GM21576 (cell line): Measurements from ENCODE around the gene SLC40A1.

Experiments
- ATAC-seq: cut with Tn5 transposase; IDR thresholded peaks from one replicate; pipeline ENCODE4 v1.9.1; 2021; ENCODE audit warnings: mild to moderate bottlenecking, moderate library complexity; ENCODE audit not compliant: unreplicated experiment

The SLC40A1 gene

GRCh38 chr2:189574793-189575475 lies 5.7 kb downstream of the SLC40A1 start:
- no peak for ATAC-seq

- no peak for ATAC-seq
Observed at GRCh38 chr2:189570570-189571031, 10.0 kb downstream of the SLC40A1 start.

GRCh38 chr2:189569295-189569910 lies 11.2 kb downstream of the SLC40A1 start:
- no peak for ATAC-seq

GRCh38 chr2:189566046-189566445 lies 14.5 kb downstream of the SLC40A1 start:
- no peak for ATAC-seq

GRCh38 chr2:189561371-189562038 lies 19.1 kb downstream of the SLC40A1 start:
- ATAC-seq: no peak

GRCh38 chr2:189560273-189560586 lies 20.4 kb downstream of the SLC40A1 start:
- no peak for ATAC-seq

GRCh38 chr2:189559579-189560272 lies 20.9 kb downstream of the SLC40A1 start:
- ATAC-seq: no peak

GRCh38 chr2:189558516-189559272 lies 21.9 kb downstream of the SLC40A1 start:
- no peak for ATAC-seq

- ATAC-seq: no peak
Observed at GRCh38 chr2:189557373-189557772, 23.2 kb downstream of the SLC40A1 start.

- ATAC-seq: no peak
Observed at GRCh38 chr2:189556526-189556925, 24.1 kb downstream of the SLC40A1 start.

- ATAC-seq: no peak
Observed at GRCh38 chr2:189555232-189555631, 25.4 kb downstream of the SLC40A1 start.

GRCh38 chr2:189553504-189554088 lies 27.0 kb downstream of the SLC40A1 start:
- ATAC-seq: no peak

GRCh38 chr2:189552991-189553404 lies 27.6 kb downstream of the SLC40A1 start:
- no peak for ATAC-seq

- ATAC-seq: no peak
Observed at GRCh38 chr2:189552334-189552990, 28.1 kb downstream of the SLC40A1 start.

- no peak for ATAC-seq
Observed at GRCh38 chr2:189551808-189552207, 28.8 kb downstream of the SLC40A1 start.

- ATAC-seq: no peak
Observed at GRCh38 chr2:189549449-189549832, 31.1 kb downstream of the SLC40A1 start.

- ATAC-seq: no peak
Observed at GRCh38 chr2:189548666-189549448, 31.7 kb downstream of the SLC40A1 start.

GRCh38 chr2:189545418-189545817 lies 35.2 kb downstream of the SLC40A1 start:
- ATAC-seq: no peak

- no peak for ATAC-seq
Observed at GRCh38 chr2:189544318-189545042, 36.1 kb downstream of the SLC40A1 start.
